ENCODE data around the gene FBLN1.
"Not testable (repeated sequence)": the region's sequence is repeated elsewhere in the genome, so short reads cannot be mapped to it uniquely, and the experiment has no call there.

The FBLN1 gene

DNA sequence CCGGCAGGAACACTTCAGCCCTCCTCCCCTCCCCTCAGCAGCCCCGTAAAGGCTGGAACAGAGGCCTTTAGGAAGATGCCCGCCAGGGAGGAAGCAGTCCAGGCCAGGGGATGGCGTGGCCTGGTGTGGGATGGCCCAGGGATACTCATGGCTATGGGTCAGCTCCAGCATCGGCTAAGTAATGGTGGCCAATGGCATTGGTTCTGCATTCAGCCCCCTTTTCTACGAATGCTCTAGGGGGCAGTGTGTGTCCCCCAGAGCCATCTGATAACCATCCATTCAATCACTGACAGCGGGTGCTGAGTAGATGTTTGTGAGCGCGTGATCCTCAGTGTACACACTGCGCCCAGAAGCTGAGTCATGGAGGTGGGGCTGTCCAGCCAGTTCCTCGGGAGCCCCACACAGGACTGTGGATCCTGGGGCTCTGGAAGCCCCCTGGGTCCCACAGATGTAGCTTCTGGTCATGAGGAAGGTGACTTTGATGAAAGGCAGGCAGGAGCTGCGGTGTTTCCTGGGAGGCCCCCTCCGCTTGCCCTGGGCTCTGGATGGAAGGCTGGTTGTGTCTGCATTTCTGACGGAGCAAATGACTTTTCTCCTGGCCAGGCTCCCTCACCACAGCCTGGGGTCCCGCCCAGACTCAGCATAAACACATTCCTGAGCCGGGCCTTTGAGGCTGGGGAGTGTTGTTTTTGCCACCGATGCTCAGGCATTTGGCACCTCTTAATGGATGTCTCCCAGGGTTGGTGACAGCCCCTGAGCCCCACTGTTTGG, 46.5 kb downstream of the FBLN1 start:
- peak; percentile 93 for DNase-seq (ENCODE audit: low spot score)

- DNase-seq (ENCODE audit: low spot score) = peak; percentile 18
These were observed 47.2 kb downstream of the FBLN1 start for GRCh38 chr22:45549762-45550378.

DNA sequence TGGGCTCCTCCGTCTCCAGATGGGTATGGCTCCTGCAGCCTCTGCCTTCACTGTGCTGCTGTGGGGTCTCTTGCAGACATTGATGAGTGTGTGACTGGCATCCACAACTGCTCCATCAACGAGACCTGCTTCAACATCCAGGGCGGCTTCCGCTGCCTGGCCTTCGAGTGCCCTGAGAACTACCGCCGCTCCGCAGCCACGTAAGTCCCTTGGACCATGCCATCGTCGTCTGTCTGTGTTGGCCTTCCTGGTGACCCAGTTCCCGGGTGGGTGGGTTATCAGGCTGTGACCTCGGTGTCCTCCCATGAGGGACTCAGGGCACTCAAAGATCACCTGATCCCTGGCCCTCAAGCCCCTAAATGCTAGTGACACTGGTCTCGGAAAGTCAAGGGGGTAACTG, 47.7 kb downstream of the FBLN1 start:
- no peak for DNase-seq (ENCODE audit: low spot score)

DNA sequence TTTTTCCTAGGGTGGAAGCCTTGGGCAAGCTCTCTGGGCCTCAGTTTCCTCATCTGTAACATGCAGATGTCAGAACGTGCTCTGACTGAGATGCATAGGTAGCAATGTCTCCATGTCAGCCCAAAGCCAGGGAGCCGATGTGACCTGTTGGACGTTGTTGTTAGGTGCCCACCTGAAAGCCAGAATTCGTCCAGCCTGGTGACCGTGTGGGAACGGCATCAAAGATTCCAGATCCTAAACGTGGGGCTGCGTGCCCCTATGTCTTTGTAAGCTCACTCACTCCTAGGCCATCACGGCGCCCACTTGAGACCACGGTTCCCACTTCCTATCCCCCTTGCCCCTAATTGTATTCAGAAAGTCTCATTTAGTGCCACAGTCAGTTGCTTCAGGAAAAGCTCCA, 48.2 kb downstream of the FBLN1 start:
- no peak for DNase-seq (ENCODE audit: low spot score)

GRCh38 chr22:45551310-45552016, 48.8 kb downstream of the FBLN1 start:
- peak; percentile 15 for DNase-seq (ENCODE audit: low spot score)

GRCh38 chr22:45552017-45552411, 49.3 kb downstream of the FBLN1 start:
- DNase-seq (ENCODE audit: low spot score) = no peak

- DNase-seq (ENCODE audit: low spot score) = peak; percentile 91
These were observed 50.1 kb downstream of the FBLN1 start for GRCh38 chr22:45552580-45553350.

DNA sequence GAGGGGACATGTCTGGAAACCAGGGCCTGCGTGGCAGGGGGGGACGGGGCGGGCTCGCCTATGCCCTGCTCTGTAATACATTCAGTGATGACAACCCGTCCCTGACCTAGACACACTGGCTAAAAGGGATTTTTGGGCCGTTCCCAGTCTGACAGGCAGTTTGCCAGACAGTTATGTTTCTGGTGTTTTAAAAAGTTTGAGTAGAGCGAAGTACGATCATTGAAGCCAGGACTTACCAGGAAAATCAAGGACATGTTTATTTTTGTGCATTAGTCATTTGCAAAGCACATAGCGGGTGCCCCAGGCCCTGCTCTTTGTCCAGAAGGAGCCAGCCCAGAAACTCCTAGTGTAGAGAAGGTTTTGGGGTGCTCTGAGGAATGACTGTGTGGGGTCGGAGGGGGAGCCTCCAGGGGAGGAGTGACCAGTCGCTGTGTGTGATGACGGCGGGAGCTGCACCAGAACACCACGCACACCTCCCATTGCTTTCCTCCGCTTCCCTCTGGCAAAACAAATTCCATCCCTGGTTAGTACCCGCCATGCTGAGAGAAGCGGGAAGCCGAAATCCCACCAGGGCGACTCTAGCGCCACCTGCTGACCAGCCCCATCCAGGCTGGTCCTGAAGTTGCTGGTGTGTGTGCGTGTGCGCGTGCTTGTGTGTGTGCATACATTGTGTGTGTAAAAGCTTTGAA, 50.8 kb downstream of the FBLN1 start:
- DNase-seq (ENCODE audit: low spot score) = peak; percentile 86

- no peak for DNase-seq (ENCODE audit: low spot score)
These were observed 51.3 kb downstream of the FBLN1 start for GRCh38 chr22:45554040-45554406.

GRCh38 chr22:45554861-45555260, 52.2 kb downstream of the FBLN1 start:
- no peak for DNase-seq (ENCODE audit: low spot score)

DNA sequence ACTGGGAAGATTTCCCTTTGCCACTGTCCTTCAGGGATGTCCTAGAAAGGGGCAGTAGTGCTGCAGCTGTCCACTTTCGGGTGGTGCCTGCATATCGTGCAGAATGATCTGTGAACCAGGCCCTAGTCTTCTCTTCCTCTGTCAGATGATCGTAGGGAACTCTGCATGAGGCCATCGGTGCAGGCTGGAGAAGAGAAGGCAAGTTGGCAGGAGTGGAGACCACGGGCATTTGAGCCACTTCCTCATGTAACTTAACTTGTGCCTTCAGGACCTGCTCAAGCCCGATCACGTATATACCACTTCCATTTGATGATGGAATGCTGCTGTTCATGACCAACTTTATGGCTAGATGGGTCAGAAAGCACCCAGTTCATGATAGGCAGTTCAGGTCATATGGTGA, 55.2 kb downstream of the FBLN1 start:
- DNase-seq (ENCODE audit: low spot score) = not testable (repeated sequence)

DNA sequence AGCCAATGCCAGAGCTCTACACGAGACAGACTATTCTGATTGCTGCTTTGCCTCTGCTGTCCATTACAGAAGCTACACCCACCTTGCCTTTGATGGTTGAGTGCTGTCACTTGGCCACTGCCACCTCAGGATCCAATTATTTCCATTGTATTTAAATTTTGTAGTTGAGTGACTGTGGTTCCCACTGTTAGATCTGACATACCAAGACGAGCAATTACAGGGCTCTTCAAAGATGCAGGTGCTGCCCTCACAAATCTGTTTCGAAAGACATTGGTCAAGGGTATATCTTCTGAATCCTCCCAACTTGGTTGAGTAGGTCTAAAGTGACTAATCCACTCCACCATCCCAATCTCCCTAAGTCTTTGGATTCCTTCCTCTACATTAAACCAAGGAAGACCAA, 57.4 kb downstream of the FBLN1 start:
- not testable (repeated sequence) for DNase-seq (ENCODE audit: low spot score)

DNA sequence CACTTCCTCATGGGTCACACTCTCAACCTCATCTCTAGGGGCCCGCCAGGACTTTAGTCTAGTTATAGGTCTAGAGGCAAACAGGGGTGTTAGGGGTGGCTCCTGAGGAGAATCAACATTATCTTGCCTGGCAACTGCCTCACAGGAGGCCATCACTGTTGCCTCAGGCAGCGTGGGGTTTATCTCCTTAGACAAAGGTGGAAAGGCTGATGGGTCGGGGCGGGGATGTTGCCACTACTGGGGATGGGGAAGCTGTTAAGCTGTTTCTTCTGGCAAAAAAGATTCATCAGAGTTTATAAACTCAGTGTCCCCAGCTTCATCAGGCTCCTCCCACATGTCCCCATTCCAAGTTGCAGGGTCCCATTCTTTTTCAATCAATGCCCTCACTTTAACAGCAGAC, 58.1 kb downstream of the FBLN1 start:
- DNase-seq (ENCODE audit: low spot score) = not testable (repeated sequence)

DNA sequence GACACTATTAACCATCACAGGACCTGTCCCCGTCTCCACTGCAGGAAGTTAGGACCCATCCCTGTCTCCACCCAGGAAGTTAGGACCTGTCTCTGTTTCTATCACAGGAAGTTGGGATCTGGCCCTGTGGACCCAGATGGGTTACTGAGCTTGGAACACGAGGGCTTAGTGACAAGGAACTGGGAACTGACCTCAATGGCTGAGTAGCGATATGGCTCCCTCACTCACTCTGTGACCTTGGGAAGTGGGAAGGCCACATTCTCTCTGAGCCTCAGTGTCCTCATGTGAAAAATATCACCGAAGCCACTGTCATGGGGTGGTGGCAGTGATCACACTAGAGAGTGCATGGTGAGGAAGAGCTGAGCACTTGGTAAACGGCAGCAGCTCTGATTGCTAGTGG, 59.4 kb downstream of the FBLN1 start:
- DNase-seq (ENCODE audit: low spot score) = no peak

DNA sequence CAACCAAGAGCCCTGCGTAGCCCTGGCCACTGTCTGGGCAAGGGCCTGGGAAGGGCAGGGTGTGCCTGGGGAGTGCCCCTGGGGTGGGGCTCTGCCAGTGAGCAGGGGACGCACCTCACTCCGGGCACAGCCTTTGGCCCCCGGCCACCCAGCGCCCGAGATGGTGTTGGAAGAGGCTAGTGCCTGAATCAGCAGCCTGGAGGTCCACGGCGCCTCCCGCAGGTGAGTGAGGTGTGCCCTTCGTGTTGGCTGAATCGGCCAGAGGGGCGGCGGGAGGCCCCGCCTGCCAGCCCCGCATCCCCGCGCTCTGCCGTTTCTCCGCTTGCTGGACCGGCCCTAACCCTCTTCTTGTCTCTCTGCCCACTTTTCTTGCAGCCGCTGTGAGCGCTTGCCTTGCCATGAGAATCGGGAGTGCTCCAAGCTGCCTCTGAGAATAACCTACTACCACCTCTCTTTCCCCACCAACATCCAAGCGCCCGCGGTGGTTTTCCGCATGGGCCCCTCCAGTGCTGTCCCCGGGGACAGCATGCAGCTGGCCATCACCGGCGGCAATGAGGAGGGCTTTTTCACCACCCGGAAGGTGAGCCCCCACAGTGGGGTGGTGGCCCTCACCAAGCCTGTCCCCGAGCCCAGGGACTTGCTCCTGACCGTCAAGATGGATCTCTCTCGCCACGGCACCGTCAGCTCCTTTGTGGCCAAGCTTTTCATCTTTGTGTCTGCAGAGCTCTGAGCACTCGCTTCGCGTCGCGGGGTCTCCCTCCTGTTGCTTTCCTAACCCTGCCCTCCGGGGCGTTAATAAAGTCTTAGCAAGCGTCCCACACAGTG, 60.1 kb downstream of the FBLN1 start:
- no peak for DNase-seq (ENCODE audit: low spot score)

GRCh38 chr22:45563362-45564040, 60.8 kb downstream of the FBLN1 start:
- no peak for DNase-seq (ENCODE audit: low spot score)

GRCh38 chr22:45564349-45565030, 61.8 kb downstream of the FBLN1 start:
- DNase-seq (ENCODE audit: low spot score) = peak; percentile 67

DNA sequence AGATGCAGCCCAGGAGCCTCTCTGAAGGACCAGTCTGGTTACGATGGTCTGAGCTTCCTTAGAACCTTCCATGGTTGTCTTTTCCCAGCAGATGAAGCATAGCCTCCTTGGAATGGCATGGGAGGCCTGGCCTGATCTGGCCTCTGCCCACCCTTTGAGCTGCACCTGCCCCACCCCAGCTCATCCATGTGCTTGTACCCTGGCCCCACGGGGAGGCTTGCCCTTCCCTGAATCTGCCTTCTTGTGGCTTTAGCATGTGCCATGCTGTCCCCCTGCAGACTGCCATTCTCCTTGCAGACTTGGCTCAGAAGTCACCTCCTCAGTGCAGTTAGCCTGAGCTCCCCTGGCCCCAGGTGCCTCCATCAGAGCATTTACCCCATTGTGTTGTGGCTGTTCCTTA, 62.5 kb downstream of the FBLN1 start:
- DNase-seq (ENCODE audit: low spot score) = no peak

- no peak for DNase-seq (ENCODE audit: low spot score)
These were observed 63.3 kb downstream of the FBLN1 start for GRCh38 chr22:45565973-45566372.

- DNase-seq (ENCODE audit: low spot score) = no peak
These were observed 65.5 kb downstream of the FBLN1 start for GRCh38 chr22:45568213-45568612.
